ENCODE data around the gene DDIAS. TPM values are rescaled to one million over a fixed set of nuclear protein-coding genes. Genes with fewer than 3 reads are reported as not detected.

The DDIAS gene
- total and polyA plus RNA-seq, 9 of the 15 experiments (the other 6 are each of a cell fraction or from before 2014, with no cell fraction given) = 9.4 to 27.2 (median 23.3) TPM

- no peak for TF ChIP-seq CHD7 (IDR thresholded peaks at IDR 0.05; ENCODE audit: low read depth, low read length)
- TF ChIP-seq SMC3 (conservative IDR thresholded peaks at IDR 0.05; ENCODE audit: insufficient read depth, low read depth, low read length) = no peak
- TF ChIP-seq SAFB (IDR thresholded peaks at IDR 0.05; ENCODE audit: borderline replicate concordance, low read depth, low read length) = no peak
- TF ChIP-seq EP400 (IDR thresholded peaks at IDR 0.05) = peak; percentile 77
- TF ChIP-seq CREM (IDR thresholded peaks at IDR 0.05; ENCODE audit: low read depth) = peak; percentile 55
- TF ChIP-seq FOXA1 (IDR thresholded peaks at IDR 0.05; ENCODE audit: borderline replicate concordance) = no peak
- no peak for TF ChIP-seq ZNF133 (CRISPR knock-in tag; IDR thresholded peaks at IDR 0.05)
- TF ChIP-seq NFRKB (IDR thresholded peaks at IDR 0.05; ENCODE audit: low read depth) = no peak
- TF ChIP-seq ZNF717 (CRISPR knock-in tag; IDR thresholded peaks at IDR 0.05) = no peak
- TF ChIP-seq, protein P1, sequence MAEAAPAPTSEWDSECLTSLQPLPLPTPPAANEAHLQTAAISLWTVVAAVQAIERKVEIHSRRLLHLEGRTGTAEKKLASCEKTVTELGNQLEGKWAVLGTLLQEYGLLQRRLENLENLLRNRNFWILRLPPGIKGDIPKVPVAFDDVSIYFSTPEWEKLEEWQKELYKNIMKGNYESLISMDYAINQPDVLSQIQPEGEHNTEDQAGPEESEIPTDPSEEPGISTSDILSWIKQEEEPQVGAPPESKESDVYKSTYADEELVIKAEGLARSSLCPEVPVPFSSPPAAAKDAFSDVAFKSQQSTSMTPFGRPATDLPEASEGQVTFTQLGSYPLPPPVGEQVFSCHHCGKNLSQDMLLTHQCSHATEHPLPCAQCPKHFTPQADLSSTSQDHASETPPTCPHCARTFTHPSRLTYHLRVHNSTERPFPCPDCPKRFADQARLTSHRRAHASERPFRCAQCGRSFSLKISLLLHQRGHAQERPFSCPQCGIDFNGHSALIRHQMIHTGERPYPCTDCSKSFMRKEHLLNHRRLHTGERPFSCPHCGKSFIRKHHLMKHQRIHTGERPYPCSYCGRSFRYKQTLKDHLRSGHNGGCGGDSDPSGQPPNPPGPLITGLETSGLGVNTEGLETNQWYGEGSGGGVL (CRISPR knock-in tag; IDR thresholded peaks at IDR 0.05) = no peak
- TF ChIP-seq, protein P2, sequence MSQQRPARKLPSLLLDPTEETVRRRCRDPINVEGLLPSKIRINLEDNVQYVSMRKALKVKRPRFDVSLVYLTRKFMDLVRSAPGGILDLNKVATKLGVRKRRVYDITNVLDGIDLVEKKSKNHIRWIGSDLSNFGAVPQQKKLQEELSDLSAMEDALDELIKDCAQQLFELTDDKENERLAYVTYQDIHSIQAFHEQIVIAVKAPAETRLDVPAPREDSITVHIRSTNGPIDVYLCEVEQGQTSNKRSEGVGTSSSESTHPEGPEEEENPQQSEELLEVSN (IDR thresholded peaks at IDR 0.05; ENCODE audit: borderline replicate concordance in 1 of 2, extremely low read depth in 1 of 2, insufficient read depth in 1 of 2, insufficient read length in 1 of 2, low read depth in 1 of 2, low read length in 1 of 2, poor library complexity in 1 of 2, severe bottlenecking in 1 of 2) = peak in 1 of 2 experiments; percentile 51
- no peak for TF ChIP-seq SIN3A (IDR thresholded peaks at IDR 0.05; ENCODE audit: borderline replicate concordance in 2 of 2, control insufficient read depth in 1 of 2, low read depth in 2 of 2, low read length in 2 of 2)
Observed at GRCh38 chr11:82900277-82901164, 1.0 kb upstream of the DDIAS start, which contains the start of gene PRCP (continued).
